ENCODE data around the gene NRXN3. TPM values are rescaled to one million over a fixed set of nuclear protein-coding genes. Genes with fewer than 3 reads are reported as not detected.
A peak's percentile ranks its signal among the peaks of the same experiment; 100 is the strongest.

The NRXN3 gene
- total and polyA plus RNA-seq, 2 of the 13 experiments (the other 11 are each of a cell fraction or from before 2014, with no cell fraction given), result 0.03 TPM; not detected in 1

GRCh38 chr14:78959674-78960264 is 789.6 kb downstream of the NRXN3 start:
- no peaks in the 10 kb centered on the region for H4K20me1 ChIP-seq (ENCODE audit: insufficient read depth, low read length)
- ChIA-PET POLR2A (no interaction called here), CTCF (ENCODE audit: low intra/inter-chr PET ratio, low total read pairs) (interaction anchor here (1.4 kb wide), 1 partner anchor 1891 kb away, joined by 5 read pairs; no protein-coding TSS in a partner anchor)
- intact Hi-C loops (cut with micrococcal nuclease; ENCODE audit: unreplicated experiment), result no loop called here
- no peak overlapping the region for H3K27ac ChIP-seq (ENCODE audit: extremely low read length, insufficient read depth, low read length)
- no peaks in the 10 kb centered on the region for H3K4me1 ChIP-seq (ENCODE audit: insufficient read depth, low read length)
- WGBS (ENCODE audit: low lambda C conversion rate), result 9% methylated on average over 9 of the region's 9 CpGs
- no peak overlapping the region for H3K4me2 ChIP-seq (ENCODE audit: low read depth, low read length)
- H3K27me3 ChIP-seq (ENCODE audit: control insufficient read depth in 1 of 2, insufficient read depth in 2 of 2, low read length in 2 of 2), result no peaks in the 10 kb centered on the region; a peak in 1 of 5 replicates
- TF ChIP-seq ZFP36L2 (CRISPR knock-in tag; IDR thresholded peaks at IDR 0.05) (no peak), SMC3 (IDR thresholded peaks at IDR 0.05; ENCODE audit: low read length) (peak; percentile 13; the same call in 1 of the 2 replicates), TP53 (CRISPR knock-in tag; conservative IDR thresholded peaks at IDR 0.05) (no peak), XRCC5 (optimal IDR thresholded peaks at IDR 0.05; ENCODE audit: low read length) (peak; percentile 19), SOX6 (IDR thresholded peaks at IDR 0.05) (no peak), SOX6 (CRISPR knock-in tag; IDR thresholded peaks at IDR 0.05) (no peak), NFYC (CRISPR knock-in tag; IDR thresholded peaks at IDR 0.05) (no peak), CHD4 (IDR thresholded peaks at IDR 0.05; ENCODE audit: borderline replicate concordance, low read length) (no peak), STAG1 (CRISPR knock-in tag; IDR thresholded peaks at IDR 0.05) (peak; percentile 54), NFIC (IDR thresholded peaks at IDR 0.05; ENCODE audit: low read length) (no peak)
- TF ChIP-seq, protein P1, sequence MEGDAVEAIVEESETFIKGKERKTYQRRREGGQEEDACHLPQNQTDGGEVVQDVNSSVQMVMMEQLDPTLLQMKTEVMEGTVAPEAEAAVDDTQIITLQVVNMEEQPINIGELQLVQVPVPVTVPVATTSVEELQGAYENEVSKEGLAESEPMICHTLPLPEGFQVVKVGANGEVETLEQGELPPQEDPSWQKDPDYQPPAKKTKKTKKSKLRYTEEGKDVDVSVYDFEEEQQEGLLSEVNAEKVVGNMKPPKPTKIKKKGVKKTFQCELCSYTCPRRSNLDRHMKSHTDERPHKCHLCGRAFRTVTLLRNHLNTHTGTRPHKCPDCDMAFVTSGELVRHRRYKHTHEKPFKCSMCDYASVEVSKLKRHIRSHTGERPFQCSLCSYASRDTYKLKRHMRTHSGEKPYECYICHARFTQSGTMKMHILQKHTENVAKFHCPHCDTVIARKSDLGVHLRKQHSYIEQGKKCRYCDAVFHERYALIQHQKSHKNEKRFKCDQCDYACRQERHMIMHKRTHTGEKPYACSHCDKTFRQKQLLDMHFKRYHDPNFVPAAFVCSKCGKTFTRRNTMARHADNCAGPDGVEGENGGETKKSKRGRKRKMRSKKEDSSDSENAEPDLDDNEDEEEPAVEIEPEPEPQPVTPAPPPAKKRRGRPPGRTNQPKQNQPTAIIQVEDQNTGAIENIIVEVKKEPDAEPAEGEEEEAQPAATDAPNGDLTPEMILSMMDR (CRISPR knock-in tag; IDR thresholded peaks at IDR 0.05), result peak; percentile 76
- no peak overlapping the region for H3K9ac ChIP-seq (ENCODE audit: insufficient read depth, low read depth, low read length)
- DNase-seq (ENCODE audit: low spot score), result peak; percentile 49
- H3K9me3 ChIP-seq (ENCODE audit: low read length), result no peaks in the 10 kb centered on the region
- in situ Hi-C loops (cut with HindIII; ENCODE audit: extremely low pct_ligation_motif_present, low pct_unique_long_range_greater_than_20kb), result loop anchor here (10.0 kb wide), 1 partner anchor 1885 kb away; no protein-coding TSS in a partner anchor
- no peak overlapping the region for H3K4me3 ChIP-seq (replicated peaks in 1 of 3; ENCODE audit: insufficient read depth in 1 of 3, low read depth in 2 of 3, low read length in 3 of 3)
- ATAC-seq, result peak; percentile 84
- BruUV-seq (replicated peaks), result no TSS peak
- H3K36me3 ChIP-seq (replicated peaks in 1 of 2; ENCODE audit: control insufficient read depth in 1 of 2, insufficient read depth in 2 of 2, low read length in 2 of 2), result no peaks in the 10 kb centered on the region
- FAIRE-seq, result peak; percentile 66
- H3K79me2 ChIP-seq (ENCODE audit: insufficient read depth, low read length), result no peaks in the 10 kb centered on the region
- H2AFZ ChIP-seq (ENCODE audit: low read length), result no peak overlapping the region

Data from HepG2 (cell line).